Hepatocyte (in vitro differentiated cells): ENCODE results near the gene TMEM117.

Experiments used
- EZH2 ChIP-seq: fragments of 200-600 bp; sonication (generic); IDR thresholded peaks from 2 replicates; pipeline ENCODE4 v1.6.1; 2016; ENCODE audit warnings: antibody characterized with exemption, mild to moderate bottlenecking, borderline replicate concordance
- TF ChIP-seq, protein P1 (sequence below): fragments of 200-600 bp; sonication (generic); IDR thresholded peaks from 2 replicates; pipeline ENCODE4 v1.5.1; 2016; ENCODE audit warnings: antibody characterized with exemption, mild to moderate bottlenecking; ENCODE audit not compliant: poor library complexity

DNA sequence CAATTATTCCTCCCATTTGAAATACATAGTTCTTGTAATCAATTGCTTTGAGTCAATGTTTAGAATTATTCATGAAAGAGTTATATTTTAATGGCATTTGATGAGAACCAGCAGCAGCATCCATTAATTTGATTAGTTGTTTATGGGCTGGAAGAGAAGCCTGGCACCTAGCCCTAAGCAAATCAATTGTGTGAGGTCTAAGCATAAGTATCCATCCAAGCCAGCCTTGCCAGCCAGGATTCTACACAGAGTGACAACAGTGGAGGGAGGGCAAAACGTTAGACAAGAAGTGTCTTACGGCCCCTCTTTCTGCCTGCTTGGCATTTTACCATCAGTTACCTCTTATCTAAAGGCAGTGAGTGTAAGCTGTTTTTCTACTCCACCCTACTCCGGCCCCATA lies 561.8 kb downstream of the TMEM117 start:
- TF ChIP-seq, protein P1, sequence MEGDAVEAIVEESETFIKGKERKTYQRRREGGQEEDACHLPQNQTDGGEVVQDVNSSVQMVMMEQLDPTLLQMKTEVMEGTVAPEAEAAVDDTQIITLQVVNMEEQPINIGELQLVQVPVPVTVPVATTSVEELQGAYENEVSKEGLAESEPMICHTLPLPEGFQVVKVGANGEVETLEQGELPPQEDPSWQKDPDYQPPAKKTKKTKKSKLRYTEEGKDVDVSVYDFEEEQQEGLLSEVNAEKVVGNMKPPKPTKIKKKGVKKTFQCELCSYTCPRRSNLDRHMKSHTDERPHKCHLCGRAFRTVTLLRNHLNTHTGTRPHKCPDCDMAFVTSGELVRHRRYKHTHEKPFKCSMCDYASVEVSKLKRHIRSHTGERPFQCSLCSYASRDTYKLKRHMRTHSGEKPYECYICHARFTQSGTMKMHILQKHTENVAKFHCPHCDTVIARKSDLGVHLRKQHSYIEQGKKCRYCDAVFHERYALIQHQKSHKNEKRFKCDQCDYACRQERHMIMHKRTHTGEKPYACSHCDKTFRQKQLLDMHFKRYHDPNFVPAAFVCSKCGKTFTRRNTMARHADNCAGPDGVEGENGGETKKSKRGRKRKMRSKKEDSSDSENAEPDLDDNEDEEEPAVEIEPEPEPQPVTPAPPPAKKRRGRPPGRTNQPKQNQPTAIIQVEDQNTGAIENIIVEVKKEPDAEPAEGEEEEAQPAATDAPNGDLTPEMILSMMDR: no peak
- no peak for TF ChIP-seq EZH2
